Neural cell (in vitro differentiated cells): ENCODE data around the gene SEC23A. TPM values are rescaled to one million over a fixed set of nuclear protein-coding genes. Genes with fewer than 3 reads are reported as not detected.

Experiments used
- H2AFZ ChIP-seq: fragments of 200-600, 300-800 bp; sonication (generic), shearing (Covaris generic); 2 replicates; pipeline ENCODE4 v1.6.0; 2014; ENCODE audit warnings: low read depth, mild to moderate bottlenecking, antibody characterized with exemption, low read length, moderate library complexity
- H3F3A ChIP-seq: fragments of 200-600 bp; shearing (Covaris generic); 2 replicates; pipeline ENCODE4 v1.6.1; 2016; ENCODE audit warnings: mild to moderate bottlenecking, moderate library complexity, mixed read lengths, antibody characterized with exemption, low read length; ENCODE audit not compliant: insufficient read depth, poor library complexity, severe bottlenecking
- H3K27ac ChIP-seq: fragments of 200-600, 300-800 bp; sonication (generic), shearing (Covaris generic); 2 replicates; pipeline ENCODE4 v1.5.1; 2014; ENCODE audit warnings: mild to moderate bottlenecking, low read length, moderate library complexity
- H3K27me3 ChIP-seq: fragments of 300-800, 200-600 bp; sonication (generic), shearing (Covaris generic); 2 replicates; pipeline ENCODE4 v1.6.0; 2014; ENCODE audit warnings: mild to moderate bottlenecking, low read depth, low read length, moderate library complexity; ENCODE audit not compliant: insufficient read depth
- H3K36me3 ChIP-seq: fragments of 300-800, 200-600 bp; sonication (generic), shearing (Covaris generic); 2 replicates; pipeline ENCODE4 v1.5.1; 2014; ENCODE audit warnings: mild to moderate bottlenecking, antibody characterized with exemption, low read length, moderate library complexity; ENCODE audit not compliant: insufficient read depth
- H3K4me2 ChIP-seq: fragments of 300-800, 200-600 bp; sonication (generic), shearing (Covaris generic); 2 replicates; pipeline ENCODE4 v1.6.0; 2014; ENCODE audit warnings: mild to moderate bottlenecking, low read length
- H3K4me3 ChIP-seq: fragments of 300-800, 200-600 bp; sonication (generic), shearing (Covaris generic); 2 replicates; pipeline ENCODE4 v1.5.1; 2014; ENCODE audit warnings: mild to moderate bottlenecking, low read length, moderate library complexity
- H3K79me2 ChIP-seq: fragments of 200-600 bp; shearing (Covaris generic); replicated peaks from 2 replicates; pipeline ENCODE4 v1.6.0; 2014; ENCODE audit warnings: mild to moderate bottlenecking, low read length, moderate library complexity; ENCODE audit not compliant: insufficient read depth
- H3K9ac ChIP-seq: fragments of 300-800, 200-600 bp; sonication (generic), shearing (Covaris generic); 2 replicates; pipeline ENCODE4 v1.6.1; 2016; ENCODE audit warnings: mild to moderate bottlenecking, low read length, mixed read lengths
- H3K9me2 ChIP-seq: fragments of 200-600 bp; shearing (Covaris generic); 2 replicates; pipeline ENCODE4 v1.6.1; 2016; ENCODE audit warnings: mild to moderate bottlenecking, low read length, mixed read lengths; ENCODE audit not compliant: insufficient read depth
- H3K9me3 ChIP-seq: fragments of 200-600, 300-800 bp; sonication (generic), shearing (Covaris generic); 2 replicates; pipeline ENCODE4 v1.6.1; 2016; ENCODE audit warnings: mild to moderate bottlenecking, mixed run types, low read length, moderate library complexity, mixed read lengths
- H4K20me1 ChIP-seq: fragments of 200-600 bp; shearing (Covaris generic); 2 replicates; pipeline ENCODE4 v1.6.1; 2016; ENCODE audit warnings: mild to moderate bottlenecking, mixed run types; ENCODE audit not compliant: insufficient read depth
- CTCF ChIP-seq: fragments of 450-650 bp; IDR thresholded peaks from 2 replicates; pipeline ENCODE4 v1.5.1; 2014; ENCODE audit warnings: antibody characterized with exemption, mild to moderate bottlenecking, moderate library complexity; ENCODE audit not compliant: poor library complexity, severe bottlenecking
- EP300 ChIP-seq: fragments of 450-650 bp; conservative IDR thresholded peaks from 2 replicates; pipeline ENCODE4 v1.6.1; 2014; ENCODE audit warnings: antibody characterized with exemption, mild to moderate bottlenecking, moderate library complexity; ENCODE audit not compliant: poor library complexity, severe bottlenecking
- EZH2 ChIP-seq: fragments of 200-600, 300-800 bp; shearing (Covaris generic), sonication (generic); IDR thresholded peaks from 2 replicates; pipeline ENCODE4 v1.6.1; 2014; ENCODE audit warnings: antibody characterized with exemption, low read length, borderline replicate concordance, mild to moderate bottlenecking; ENCODE audit not compliant: insufficient read depth, poor library complexity, severe bottlenecking
- MXI1 ChIP-seq: fragments of 450-650 bp; conservative IDR thresholded peaks from 2 replicates; pipeline ENCODE4 v1.6.1; 2014; ENCODE audit warnings: antibody characterized with exemption, mild to moderate bottlenecking; ENCODE audit not compliant: poor library complexity, severe bottlenecking
- POLR2AphosphoS5 ChIP-seq: IDR thresholded peaks from 2 replicates; pipeline ENCODE4 v1.6.1; 2012
- RAD21 ChIP-seq: fragments of 450-650 bp; conservative IDR thresholded peaks from 2 replicates; pipeline ENCODE4 v1.6.1; 2014; ENCODE audit warnings: antibody characterized with exemption, mild to moderate bottlenecking, moderate library complexity
- REST ChIP-seq: IDR thresholded peaks from 2 replicates; pipeline ENCODE4 v1.6.1; 2012; ENCODE audit warnings: borderline replicate concordance
- SMC3 ChIP-seq: fragments of 450-650 bp; conservative IDR thresholded peaks from 2 replicates; pipeline ENCODE4 v1.6.1; 2014; ENCODE audit warnings: antibody characterized with exemption, mild to moderate bottlenecking, moderate library complexity; ENCODE audit not compliant: poor library complexity
- TAF1 ChIP-seq: IDR thresholded peaks from 2 replicates; pipeline ENCODE4 v1.6.1; 2012; ENCODE audit warnings: low read depth
- polyA plus RNA-seq: library from polyadenylated mRNA; depleted of rRNA; stranded (reverse); fragments of >200 nt; gene quantifications from 2 replicates; pipeline ENCODE4 v1.2.3, GENCODE V29; 2014

Gene SEC23A
- polyA plus RNA-seq, 1 donor from 2014 or later, result 107 TPM

GRCh38 chr14:38994731-38995130 is 108.3 kb downstream of the SEC23A start:
- Histone ChIP-seq H3K9ac (no peak overlapping the region), H2AFZ (no peak overlapping the region), H4K20me1 (no peaks in the 10 kb centered on the region), H3F3A (no peaks in the 10 kb centered on the region), H3K79me2 (no peaks in the 10 kb centered on the region), H3K4me3 (no peak overlapping the region), H3K27me3 (no peaks in the 10 kb centered on the region), H3K9me3 (no peaks in the 10 kb centered on the region), H3K4me2 (no peak overlapping the region), H3K9me2 (no peaks in the 10 kb centered on the region), H3K27ac (no peak overlapping the region), H3K36me3 (no peaks in the 10 kb centered on the region)
- TF ChIP-seq EP300 (no peak), MXI1 (no peak), TAF1 (no peak), REST (no peak), SMC3 (no peak), RAD21 (no peak), CTCF (no peak)

GRCh38 chr14:38993981-38994380 is 109.1 kb downstream of the SEC23A start:
- no peak for TF ChIP-seq EP300
- TF ChIP-seq EZH2, result no peak
- TF ChIP-seq TAF1, result no peak
- no peak for TF ChIP-seq REST
- TF ChIP-seq RAD21, result no peak
- no peak for TF ChIP-seq SMC3
- no peak for TF ChIP-seq MXI1
- no peak for TF ChIP-seq POLR2AphosphoS5
- no peak for TF ChIP-seq CTCF
- H3F3A ChIP-seq, result no peaks in the 10 kb centered on the region
- no peaks in the 10 kb centered on the region for H3K9me3 ChIP-seq
- no peak overlapping the region for H3K4me3 ChIP-seq
- no peaks in the 10 kb centered on the region for H4K20me1 ChIP-seq
- H2AFZ ChIP-seq, result no peak overlapping the region
- no peaks in the 10 kb centered on the region for H3K79me2 ChIP-seq
- no peak overlapping the region for H3K9ac ChIP-seq
- no peak overlapping the region for H3K27ac ChIP-seq
- H3K27me3 ChIP-seq, result no peaks in the 10 kb centered on the region
- no peaks in the 10 kb centered on the region for H3K9me2 ChIP-seq
- H3K36me3 ChIP-seq, result no peaks in the 10 kb centered on the region
- H3K4me2 ChIP-seq, result no peak overlapping the region
